ENCODE results near the gene MGAT3.
"Not testable (repeated sequence)": the region's sequence is repeated elsewhere in the genome, so short reads cannot be mapped to it uniquely, and the experiment has no call there.

GRCh38 chr22:39411828-39412365 lies 44.9 kb upstream of the MGAT3 start:
- not testable (repeated sequence) for TF ChIP-seq CTCF (IDR thresholded peaks at IDR 0.05; ENCODE audit: poor library complexity, severe bottlenecking); EP300 (conservative IDR thresholded peaks at IDR 0.05; ENCODE audit: poor library complexity, severe bottlenecking)

Measured in neural cell (in vitro differentiated cells).